LHCN-M2 (cell line): ENCODE measurements around the gene BSDC1. TPM values are rescaled to one million over a fixed set of nuclear protein-coding genes. Genes with fewer than 3 reads are reported as not detected.

Experiments
- total RNA-seq: library from RNA; depleted of rRNA; stranded (reverse); fragments of >200 nt; gene quantifications from 2 replicates; pipeline ENCODE4 v1.2.3, GENCODE V29; 2014; rRNA removed

Gene BSDC1
- total RNA-seq, 1 experiment from 2014 or later, result 58.0 TPM

Other genes with a start within 250 kb of the BSDC1 start
- gene TXLNA, start 214.8 kb downstream of the BSDC1 start, total RNA-seq, result 79.6 and 81.6 TPM in 2 replicates
- gene CCDC28B, start 193.8 kb downstream of the BSDC1 start, total RNA-seq, result 9.1 and 10.8 TPM in 2 replicates
- gene IQCC, start 188.8 kb downstream of the BSDC1 start, total RNA-seq, result 2.3 and 4.0 TPM in 2 replicates
- gene DCDC2B, start 185.4 kb downstream of the BSDC1 start, total RNA-seq, result not detected in 2 replicates
- gene TMEM234, start 172.1 kb downstream of the BSDC1 start, total RNA-seq, result 14.4 and 16.6 TPM in 2 replicates
- gene EIF3I, start 172.0 kb downstream of the BSDC1 start, total RNA-seq, result 296 and 327 TPM in 2 replicates
- gene FAM167B, start 147.2 kb downstream of the BSDC1 start, total RNA-seq, result 0.23 TPM in 1 of 2 replicates, not detected in the other
- gene LCK, start 143.2 kb downstream of the BSDC1 start, total RNA-seq, result not detected in 2 replicates
- gene HDAC1, start 102.4 kb downstream of the BSDC1 start, total RNA-seq, result 53.0 and 54.4 TPM in 2 replicates
- gene MARCKSL1, start 58.2 kb downstream of the BSDC1 start, total RNA-seq, result 94.7 and 107 TPM in 2 replicates
- 2.0 and 5.2 TPM in 2 replicates for gene FAM229A, start 32.0 kb downstream of the BSDC1 start, total RNA-seq
- gene TSSK3, start 31.9 kb downstream of the BSDC1 start, total RNA-seq, result 0.40 TPM in 1 of 2 replicates, not detected in the other
- gene ZBTB8B, start 70.6 kb upstream of the BSDC1 start, total RNA-seq, result not detected in 2 replicates
- 5.2 and 5.7 TPM in 2 replicates for gene ZBTB8A, start 145.0 kb upstream of the BSDC1 start, total RNA-seq